A172 (cell line): ENCODE results near the gene RBMS3. TPM values are rescaled to one million over a fixed set of nuclear protein-coding genes. Genes with fewer than 3 reads are reported as not detected.
"Not testable (repeated sequence)": the region's sequence is repeated elsewhere in the genome, so short reads cannot be mapped to it uniquely, and the experiment has no call there.

Experiments used
- DNase-seq: peaks from one replicate; pipeline ENCODE4 v3.0.0-alpha.2; 2015; ENCODE audit warnings: low spot score
- total RNA-seq: library from RNA; depleted of rRNA; stranded (reverse); fragments of >200 nt; shearing (Covaris generic); gene quantifications from 2 replicates; pipeline ENCODE4 v1.2.3, GENCODE V29; 2014

RBMS3 gene
- total RNA-seq, 1 experiment from 2014 or later, result 14.9 TPM

DNA sequence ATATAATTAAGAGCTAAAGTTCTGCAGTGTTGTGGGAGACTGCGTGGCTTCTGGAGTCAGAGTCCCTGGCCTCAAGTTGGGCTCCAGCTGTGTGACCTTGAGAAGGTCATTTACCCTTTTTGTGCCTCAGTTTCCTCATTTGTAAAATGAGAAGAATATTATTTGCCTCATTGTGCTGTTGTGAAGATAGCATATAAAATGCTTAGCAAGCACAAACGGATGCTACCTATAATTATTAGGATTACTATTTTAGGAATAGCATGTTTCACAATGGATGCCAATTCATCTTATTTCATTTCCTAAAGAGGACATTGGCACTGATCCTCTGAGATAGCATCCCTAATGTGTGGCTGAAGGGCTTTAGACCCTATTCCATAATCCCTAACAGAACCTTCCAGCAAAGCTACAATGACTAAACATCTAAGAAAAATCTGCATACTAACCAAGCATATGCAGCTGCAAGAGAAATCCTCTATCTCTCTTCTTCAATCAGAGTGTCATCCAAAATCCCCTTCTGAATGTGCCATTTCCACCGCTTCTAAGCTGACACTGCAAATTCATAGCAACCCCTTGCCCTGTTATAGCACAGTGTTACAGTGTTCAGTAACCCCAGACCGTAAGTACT, 148.3 kb downstream of the RBMS3 start:
- no peak for DNase-seq

DNA sequence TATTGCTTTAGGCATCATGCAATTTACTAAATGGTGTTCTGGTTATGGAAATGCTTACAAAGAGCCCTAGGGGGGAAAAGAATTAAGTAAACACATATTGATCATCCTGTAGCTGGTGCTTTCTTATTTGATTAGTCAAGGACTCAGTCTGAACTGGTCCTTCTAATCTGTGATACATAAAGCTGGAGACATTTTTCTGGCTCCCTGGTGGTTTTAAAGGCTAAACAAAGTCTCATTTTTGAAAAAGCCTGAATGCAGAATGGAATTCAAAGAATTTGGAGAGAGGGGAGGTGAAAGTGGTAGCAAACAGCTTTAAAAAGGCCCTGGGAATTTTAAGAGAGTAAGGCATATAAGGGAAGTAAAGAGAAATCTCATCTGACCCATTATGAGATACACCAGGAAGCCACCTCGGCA, 149.7 kb downstream of the RBMS3 start:
- peak; percentile 55 for DNase-seq

DNA sequence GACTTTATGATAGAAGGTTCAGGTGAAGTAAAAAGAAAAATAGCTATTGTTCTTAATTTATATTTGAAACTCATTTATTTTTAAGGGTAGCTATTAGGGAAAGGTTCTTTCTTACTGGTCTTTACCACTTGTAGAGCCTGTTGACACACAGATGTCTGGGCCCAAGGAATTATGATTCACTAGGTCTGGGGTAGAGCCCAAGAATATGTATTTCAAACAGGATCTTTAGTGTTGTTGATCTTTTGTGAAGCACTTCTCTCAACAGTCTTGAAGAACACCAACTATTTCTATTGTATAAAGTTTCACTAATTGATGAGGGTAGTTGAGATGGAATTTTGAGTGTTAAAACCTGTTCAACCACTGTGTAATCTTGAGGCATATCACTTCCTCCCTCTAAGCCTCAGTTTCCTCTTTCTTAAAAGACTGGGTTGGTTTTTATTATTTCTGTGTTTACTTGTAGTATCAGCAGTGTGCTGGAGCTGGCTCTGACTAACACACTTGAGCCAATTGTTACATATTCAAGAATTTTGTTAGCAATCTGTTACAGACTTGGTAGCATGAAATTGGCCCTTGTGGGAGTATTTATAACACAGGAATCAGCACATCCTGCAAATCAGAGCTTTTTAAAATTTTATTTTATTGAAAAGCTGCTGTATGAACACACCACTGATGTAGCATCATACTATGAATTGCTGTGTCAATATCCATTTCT, 155.9 kb downstream of the RBMS3 start:
- DNase-seq, result no peak

DNA sequence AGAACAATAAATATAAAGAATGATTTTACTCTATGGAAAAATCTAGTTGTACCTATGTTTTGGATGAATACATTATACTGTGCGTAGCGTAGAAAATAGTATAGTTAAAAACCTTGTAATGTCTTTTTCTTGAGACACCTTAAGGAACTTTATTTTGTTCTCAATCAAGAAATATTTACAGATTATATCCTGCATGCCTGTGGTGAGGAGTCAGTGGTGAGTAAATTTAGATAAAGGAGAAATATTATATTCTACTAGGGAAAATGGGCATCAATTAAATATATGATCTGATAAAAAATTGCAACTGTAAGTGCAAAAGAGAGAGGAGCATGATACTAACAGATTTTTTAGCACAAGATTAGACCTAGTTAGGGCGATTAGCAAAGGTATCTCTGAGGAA, 157.7 kb downstream of the RBMS3 start:
- DNase-seq, result no peak

DNA sequence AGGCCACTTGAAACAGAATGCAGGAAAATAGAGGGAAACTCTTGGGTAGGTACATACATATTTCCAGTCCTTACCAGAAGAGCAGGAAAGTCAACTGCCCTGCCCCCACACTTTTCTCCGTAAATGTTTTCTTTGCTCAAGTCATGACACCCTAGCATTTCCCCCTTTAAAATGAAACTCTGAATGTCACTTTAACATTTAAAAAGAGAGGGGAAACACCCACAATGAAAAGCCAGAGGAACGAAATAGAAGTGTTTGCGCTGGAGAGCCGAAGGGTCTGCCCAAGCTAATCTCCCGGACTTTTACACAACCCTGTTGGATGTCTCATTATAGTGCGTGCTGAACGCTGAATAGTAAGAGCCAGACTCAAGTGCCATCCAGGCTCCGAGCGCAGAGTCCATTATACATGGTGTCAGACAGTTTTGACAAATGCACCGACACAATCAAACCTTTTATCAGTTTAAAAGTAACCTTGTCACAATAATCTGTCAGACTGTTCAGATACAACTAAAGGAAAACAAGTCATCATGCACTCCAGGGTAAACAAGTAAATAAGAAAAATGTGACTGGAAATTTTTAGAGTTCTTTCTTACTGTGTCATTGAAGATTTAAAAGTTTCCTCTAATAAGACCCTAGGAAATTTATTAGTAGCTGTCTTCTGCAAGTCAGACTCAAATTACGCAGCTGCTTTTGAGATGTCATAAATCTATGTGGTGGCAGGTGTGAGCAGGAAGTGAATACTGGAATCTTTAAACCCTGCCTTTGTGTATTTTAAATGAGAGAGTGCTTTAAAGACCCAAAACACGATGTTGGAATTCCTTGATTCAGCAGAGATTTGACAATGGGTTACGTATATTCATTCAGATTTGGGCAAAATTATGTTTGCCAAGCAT, 159.8 kb downstream of the RBMS3 start:
- DNase-seq, result peak; percentile 65

DNA sequence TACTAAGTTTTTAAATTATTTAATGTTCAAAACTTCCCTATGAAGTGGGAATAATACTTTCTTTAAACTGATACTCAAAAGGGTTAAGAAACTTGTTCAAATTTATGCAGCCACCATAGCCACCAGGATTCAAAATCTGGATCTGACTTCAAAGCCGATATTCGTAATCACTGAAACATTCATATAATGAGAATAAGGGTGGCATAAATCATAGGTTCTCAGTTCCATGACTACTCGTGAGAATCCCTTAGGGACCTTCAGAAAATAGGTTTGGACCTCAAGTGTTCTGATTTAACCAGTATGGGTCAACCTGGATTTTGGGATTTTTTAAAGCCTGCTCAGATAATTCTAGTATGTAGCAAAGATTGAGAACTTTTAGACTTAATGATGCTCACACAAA, 160.6 kb downstream of the RBMS3 start:
- DNase-seq, result peak; percentile 49

DNA sequence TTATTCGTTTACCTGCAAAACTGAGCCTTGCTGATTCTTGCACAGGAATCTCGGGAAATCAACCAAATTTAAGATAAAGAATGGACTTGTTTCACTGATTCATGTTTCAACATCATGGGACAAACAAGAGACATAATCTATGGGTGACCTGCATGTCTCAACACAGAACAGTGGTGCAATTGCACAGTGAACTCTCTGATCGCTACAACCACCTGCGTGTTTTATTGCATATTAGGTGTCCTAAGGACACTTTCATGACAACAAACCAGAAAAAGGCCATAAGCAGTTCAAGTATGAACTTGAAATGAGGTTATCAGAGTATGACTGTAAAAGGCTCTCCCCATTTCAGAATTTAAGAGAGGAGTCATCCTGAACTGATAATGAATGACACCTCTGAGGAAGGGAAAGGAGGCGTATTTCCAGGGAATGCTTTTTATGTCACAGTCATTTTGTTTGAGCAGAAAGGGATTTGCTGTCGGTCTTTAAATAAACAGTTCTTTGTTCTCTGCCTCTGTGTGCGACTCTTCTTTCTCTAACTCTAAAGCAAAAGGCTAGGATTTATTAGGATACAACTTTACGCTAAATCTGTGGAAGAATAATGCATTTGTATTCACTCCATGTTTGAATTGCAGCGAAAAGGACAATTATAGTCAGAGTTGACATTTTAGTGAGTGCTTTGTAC, 167.2 kb downstream of the RBMS3 start:
- DNase-seq, result no peak

DNA sequence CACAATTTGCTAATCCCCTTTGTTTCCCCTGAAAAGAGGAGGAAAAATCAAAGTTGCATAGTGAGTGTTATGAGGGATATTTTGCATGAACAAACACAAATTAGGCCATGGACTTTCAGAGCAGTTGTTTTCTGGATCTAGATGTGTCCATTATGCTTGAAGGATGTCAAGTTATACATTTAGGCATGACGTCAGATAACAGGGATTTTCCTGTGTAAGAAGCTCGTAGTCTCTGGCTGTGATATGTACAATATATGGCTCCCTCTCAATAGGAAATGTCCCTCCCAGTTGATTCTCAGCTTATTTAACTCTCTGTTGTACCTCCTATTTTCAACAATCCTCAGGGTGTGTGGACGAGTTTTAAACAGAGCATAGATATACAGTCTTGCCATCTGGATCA, 171.0 kb downstream of the RBMS3 start:
- DNase-seq, result no peak

DNA sequence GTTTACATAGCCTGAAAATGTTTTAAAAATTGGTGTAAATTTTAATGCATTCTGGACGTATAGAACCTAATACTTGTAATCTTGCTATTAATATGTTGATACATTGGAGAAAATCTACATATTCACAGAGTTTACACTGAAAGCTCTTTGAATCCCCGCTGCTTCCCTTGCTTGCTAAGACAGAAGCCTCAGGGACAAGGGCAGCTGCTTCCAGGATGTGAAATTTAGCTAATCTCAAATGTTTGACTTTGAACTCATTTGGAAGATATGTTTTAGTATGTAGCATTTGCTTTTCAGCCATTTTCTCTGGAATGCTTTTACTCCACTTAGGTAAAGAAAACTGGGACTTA, 172.0 kb downstream of the RBMS3 start:
- no peak for DNase-seq

DNA sequence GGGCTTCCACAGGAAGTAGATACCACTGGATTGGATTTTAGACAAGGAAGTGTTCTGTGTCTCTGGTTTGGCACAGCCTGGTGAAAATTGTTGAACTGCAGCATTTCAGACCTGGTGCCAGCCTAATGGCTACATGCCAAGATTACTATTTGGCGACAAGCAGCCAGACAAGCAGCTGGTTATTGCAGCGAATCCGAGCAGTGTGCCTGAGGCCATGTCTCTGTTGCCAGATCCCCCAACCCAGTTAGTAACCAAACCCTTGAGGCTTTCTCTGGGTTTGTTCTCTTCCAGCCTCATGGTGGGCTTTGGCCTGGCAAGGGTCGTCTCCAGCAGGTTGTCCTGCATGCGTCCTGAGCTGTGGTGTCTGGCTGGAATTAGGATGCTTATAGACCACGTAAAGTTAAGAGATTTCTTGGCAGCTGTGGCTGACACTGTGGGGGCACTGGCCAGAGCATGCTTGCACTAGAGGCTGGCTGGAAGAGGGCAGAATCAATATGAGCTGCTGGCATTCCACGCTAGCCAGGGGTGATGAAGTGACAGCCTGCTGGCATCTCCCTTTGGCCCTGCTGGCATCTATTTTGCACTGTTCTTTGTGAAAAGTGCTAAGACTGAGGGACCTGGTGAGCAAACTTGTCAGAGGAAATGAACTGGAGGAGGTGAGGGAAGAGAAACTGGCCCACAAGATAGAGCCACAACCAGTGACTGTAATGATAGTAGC, 172.6 kb downstream of the RBMS3 start:
- DNase-seq, result peak; percentile 22

DNA sequence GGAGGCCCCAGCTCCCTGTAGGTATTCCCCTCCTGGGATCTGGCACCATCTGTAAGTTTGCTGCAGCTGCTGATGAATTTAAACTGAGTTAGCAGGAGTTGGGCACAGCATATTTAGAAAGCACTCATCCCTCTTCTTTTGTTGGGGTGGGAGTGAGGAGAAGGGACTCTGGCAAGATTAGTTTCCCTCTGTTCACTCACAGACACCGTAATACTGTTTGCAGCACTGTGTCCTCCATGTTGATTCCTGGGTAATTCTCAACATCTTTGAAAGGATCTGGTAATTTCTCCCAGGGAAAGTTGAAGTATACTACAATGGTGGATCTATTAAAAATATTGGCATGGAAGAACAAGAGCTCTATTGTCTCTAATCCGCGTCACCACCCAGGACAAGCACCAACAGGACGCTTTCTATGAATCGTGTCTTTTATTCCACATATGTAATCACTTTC, 173.3 kb downstream of the RBMS3 start:
- no peak for DNase-seq

DNA sequence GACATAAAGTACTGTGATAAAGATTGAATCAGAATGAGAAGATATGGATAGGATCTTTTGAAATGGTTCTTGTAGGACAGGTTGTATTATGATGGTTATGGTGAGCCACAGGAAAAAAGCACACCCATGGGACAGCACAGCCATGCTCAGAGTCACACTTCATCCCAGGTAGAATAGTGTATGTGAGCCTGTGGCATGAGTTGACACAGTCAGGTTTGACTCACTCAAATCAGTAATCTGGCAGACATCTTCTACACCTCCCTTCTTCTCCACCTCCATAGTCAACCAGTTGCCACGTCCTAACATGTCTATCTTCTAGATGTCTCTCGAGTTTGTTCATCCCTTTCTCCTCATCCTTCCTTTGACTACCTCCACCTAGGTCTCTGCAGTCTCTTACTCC, 176.0 kb downstream of the RBMS3 start:
- DNase-seq, result no peak

DNA sequence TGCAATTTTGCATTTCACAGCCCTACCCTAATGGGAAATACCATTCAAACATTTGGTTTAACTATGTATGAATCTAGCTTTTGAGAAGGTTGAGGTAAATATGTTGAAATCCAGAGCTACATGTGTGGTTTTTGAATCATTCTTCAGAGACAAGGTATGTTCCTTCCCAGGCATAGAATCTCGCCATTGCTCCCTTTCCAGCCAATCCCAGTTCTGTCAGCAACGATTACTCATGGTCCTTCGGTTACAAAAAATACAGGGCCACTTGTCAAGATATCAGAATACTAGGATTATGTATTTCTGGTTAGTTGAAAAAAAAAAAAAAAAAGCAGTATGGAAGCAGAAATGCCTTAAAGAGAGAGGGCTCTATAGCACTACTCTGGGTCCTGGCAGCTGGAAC, 182.4 kb downstream of the RBMS3 start:
- DNase-seq, result no peak

DNA sequence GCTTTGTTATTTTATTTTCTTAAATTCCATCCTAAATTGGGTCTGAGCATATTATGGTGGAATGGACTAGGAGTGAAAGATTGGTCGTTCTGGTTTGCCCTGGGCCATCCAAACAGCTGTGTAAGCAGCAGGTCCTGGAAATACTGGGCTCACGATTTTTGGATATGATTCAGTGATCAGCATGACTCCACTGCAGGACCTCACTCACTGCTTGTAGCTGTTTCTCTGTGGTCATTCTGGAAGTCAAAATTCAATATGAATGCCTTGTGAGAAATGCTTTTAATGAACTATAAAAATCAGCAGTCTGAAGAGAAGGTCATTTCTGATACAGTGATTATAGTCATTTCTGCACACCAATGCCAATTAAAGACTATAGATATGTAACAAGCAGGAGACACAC, 185.0 kb downstream of the RBMS3 start:
- peak; percentile 26 for DNase-seq

DNA sequence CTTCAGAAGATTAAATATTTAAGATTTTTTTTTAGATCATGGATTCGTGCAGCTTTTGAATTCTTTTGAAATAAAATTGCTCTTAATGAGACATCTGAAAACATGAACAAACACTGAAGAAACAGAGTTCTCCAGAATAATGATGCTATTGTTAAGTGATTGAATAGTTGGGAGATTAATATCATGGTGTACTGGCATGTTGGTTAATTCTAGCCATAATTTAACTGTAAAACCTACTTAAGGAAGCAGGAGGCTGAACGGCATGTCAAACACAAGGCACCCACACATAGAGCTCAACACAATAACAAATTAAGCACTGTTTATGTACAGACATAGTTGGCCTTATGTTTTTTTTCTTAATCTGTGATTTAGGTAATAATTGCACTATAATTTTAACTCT, 185.6 kb downstream of the RBMS3 start:
- DNase-seq, result no peak

DNA sequence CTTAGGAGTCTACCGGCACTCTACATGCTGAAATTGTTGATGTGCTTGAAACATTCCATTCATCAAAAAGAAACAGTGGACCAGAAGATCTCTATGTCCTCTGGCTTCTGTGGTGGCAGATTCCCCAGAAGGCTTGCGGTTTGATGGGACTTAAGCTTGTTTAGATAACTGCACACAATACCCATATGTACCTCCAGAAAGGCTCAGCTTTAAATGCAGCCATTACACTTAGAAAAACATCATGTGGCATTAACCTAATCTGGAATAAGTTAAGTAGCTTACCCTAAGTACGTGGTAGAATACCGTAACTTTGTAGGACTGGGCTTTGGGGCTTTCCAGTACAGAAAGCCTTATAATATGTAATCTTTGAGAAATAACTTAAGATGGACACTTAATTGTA, 187.3 kb downstream of the RBMS3 start:
- DNase-seq, result no peak

DNA sequence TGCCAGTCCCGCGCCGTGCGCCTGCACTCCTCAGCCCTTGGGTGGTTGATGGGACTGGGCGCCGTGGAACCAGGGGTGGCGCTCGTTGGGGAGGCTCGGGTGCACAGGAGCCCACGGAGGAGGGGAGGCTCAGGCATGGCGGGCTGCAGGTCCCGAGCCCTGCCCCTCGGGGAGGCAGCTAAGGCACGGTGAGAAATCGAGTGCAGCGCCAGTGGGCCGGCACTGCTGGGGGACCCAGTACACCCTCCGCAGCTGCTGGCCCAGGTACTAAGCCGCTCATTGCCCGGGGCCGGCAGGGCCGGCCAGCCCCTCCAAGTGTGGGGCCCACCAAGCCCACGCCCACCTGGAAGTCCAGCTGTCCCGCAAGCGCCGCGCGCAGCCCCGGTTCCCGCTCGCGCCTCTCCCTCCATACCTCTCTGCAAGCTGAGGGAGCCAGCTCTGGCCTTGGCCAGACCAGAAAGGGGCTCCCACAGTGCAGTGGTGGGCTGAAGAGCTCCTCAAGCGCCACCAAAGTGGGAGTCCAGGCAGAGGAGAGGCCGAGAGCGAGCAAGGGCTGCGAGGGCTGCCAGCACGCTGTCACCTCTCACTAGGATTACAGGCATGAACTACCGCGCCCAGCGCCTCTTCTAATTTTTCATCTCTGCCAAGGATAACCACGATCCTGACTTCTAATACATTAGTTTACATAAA, 192.8 kb downstream of the RBMS3 start:
- DNase-seq, result not testable (repeated sequence)

DNA sequence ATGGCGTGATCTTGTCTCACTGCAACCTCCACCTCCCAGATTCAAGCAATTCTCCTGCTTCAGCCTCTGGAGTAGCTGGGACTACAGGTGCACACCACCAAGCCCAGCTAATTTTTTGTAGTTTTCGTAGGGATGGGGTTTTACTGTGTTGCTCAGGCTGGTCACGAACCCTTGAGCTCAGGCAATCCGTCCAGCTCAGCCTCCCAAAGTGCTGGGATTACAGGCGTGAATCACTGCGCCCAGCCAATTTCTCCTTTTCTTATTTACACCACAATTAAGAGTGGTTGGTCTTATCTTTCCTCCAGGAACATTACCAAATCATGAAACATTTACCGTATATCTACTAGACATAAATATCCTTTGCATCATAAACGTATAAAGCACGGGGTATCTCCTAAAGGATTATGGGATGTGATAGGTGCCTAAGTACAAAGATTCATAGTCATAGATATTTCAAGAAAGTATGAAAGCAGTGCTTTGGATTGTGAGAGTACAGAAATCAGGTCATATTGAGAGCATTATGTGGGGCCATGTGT, 194.5 kb downstream of the RBMS3 start:
- DNase-seq, result no peak

DNA sequence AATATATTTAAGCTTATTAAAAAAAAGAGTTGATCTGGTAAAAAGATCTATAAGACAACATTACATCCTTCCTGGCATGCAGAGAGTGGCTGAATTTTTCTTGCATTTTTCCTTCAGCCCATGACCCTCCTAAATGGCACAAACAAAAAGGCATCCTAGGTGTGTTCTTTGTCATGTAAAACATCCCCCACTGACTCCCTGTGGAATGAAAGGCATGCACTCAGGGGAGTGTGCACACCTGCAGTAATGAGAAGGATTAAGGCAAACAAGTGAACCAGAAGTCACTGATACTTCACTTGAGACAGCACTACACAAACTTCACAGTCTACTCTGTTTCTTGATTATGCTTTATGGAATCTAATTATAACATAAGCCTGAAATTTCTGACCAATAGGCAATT, 195.0 kb downstream of the RBMS3 start:
- no peak for DNase-seq

DNA sequence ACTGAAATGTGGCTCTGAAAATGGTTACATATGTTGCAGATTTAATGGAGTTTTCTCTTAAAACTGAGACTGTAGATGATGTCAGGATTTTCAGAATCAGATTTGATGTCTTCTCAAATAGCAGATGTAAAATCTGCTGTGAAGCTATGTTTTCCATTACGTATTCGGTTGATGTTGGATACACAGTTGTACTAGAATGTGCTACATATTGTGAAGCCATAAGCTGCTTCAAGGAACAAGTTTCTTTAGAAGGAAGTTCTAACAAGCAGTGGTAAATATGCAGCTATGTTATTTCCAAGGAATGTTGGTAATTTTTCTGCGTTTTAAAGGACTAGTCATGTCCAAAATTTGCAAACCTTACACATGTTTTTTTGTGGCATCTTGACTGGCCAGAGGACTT, 197.7 kb downstream of the RBMS3 start:
- DNase-seq, result no peak

DNA sequence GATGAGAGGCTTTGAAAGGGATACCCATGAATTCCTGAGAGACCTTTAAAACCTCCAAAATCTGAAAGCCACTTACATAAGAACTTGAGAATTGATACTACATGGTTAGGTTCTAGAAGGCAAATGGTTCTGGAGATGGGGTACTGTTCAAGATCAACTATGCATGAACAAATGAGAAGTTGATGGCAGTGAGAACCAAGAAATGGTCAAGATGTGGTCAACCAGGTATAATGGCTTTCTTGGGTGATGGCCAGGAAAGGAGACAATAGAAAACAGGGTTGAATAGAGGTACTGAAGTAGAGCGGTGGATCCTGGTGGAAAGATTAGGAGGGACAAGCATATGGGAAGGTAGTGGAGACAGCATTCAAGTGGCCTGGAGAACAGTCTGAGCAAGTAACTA, 200.4 kb downstream of the RBMS3 start:
- no peak for DNase-seq
